NB4 (cell line): ENCODE data around the gene MBLAC1.

Experiments used
- CTCF ChIP-seq: IDR thresholded peaks from one replicate; pipeline ENCODE4 v1.5.1; 2012; ENCODE audit warnings: low read depth, low read length
- POLR2A ChIP-seq: IDR thresholded peaks from 2 replicates; pipeline ENCODE4 v1.6.1; 2011; ENCODE audit warnings: mild to moderate bottlenecking; ENCODE audit not compliant: insufficient read length; ENCODE audit errors: extremely low read depth

- TF ChIP-seq CTCF, result no peak
- TF ChIP-seq POLR2A, result no peak
Measured at GRCh38 chr7:100087055-100087750, 39.6 kb upstream of the MBLAC1 start.
